Ishikawa (cell line): ENCODE measurements around the gene ADCY5.

Experiments
- CEBPB ChIP-seq: IDR thresholded peaks from 2 replicates; pipeline ENCODE4 v1.6.1; 2012
- CREB1 ChIP-seq: IDR thresholded peaks from 2 replicates; pipeline ENCODE4 v1.6.1; 2012; ENCODE audit warnings: low read depth
- EP300 ChIP-seq: IDR thresholded peaks from 2 replicates; pipeline ENCODE4 v1.6.1; 2012; ENCODE audit warnings: borderline replicate concordance
- MAX ChIP-seq: IDR thresholded peaks from 2 replicates; pipeline ENCODE4 v1.6.1; 2012
- NFIC ChIP-seq: IDR thresholded peaks from 2 replicates; pipeline ENCODE4 v1.6.1; 2012
- RAD21 ChIP-seq: IDR thresholded peaks from 2 replicates; pipeline ENCODE4 v1.6.1; 2012; ENCODE audit warnings: low read depth
- TCF12 ChIP-seq: IDR thresholded peaks from 2 replicates; pipeline ENCODE4 v1.6.1; 2012; ENCODE audit warnings: low read depth
- TEAD4 ChIP-seq: IDR thresholded peaks from 2 replicates; pipeline ENCODE4 v1.6.1; 2012
- USF1 ChIP-seq: IDR thresholded peaks from 2 replicates; pipeline ENCODE4 v1.6.1; 2012
- YY1 ChIP-seq: IDR thresholded peaks from 2 replicates; pipeline ENCODE4 v1.6.1; 2012; ENCODE audit warnings: low read depth

- no peak for TF ChIP-seq EP300
- TF ChIP-seq RAD21 = no peak
- no peak for TF ChIP-seq YY1
- TF ChIP-seq MAX = no peak
- TF ChIP-seq TEAD4 = no peak
- no peak for TF ChIP-seq NFIC
- no peak for TF ChIP-seq USF1
- TF ChIP-seq CREB1 = no peak
- TF ChIP-seq CEBPB = no peak
- no peak for TF ChIP-seq TCF12
Measured at GRCh38 chr3:123275691-123276090, 173.2 kb downstream of the ADCY5 start.
